Activated naive CD8-positive, alpha-beta T cell treated with anti-CD3 and anti-CD28 coated beads for 36 hours (primary cell): ENCODE results near the gene KCNQ1. TPM values are rescaled to one million over a fixed set of nuclear protein-coding genes. Genes with fewer than 3 reads are reported as not detected.

Experiments used
- DNase-seq: peaks from one replicate; pipeline ENCODE4 v3.0.0; 2021
- H3K27ac Mint-ChIP-seq: one replicate; pipeline ENCODE4 v1.8.0; 2022; ENCODE audit warnings: mild to moderate bottlenecking, moderate library complexity, mixed read lengths
- H3K27me3 Mint-ChIP-seq: one replicate; pipeline ENCODE4 v1.8.0; 2022; ENCODE audit warnings: mild to moderate bottlenecking, mixed read lengths
- H3K36me3 Mint-ChIP-seq: one replicate; pipeline ENCODE4 v1.8.0; 2021; ENCODE audit warnings: mild to moderate bottlenecking, mixed read lengths
- H3K4me1 Mint-ChIP-seq: one replicate; pipeline ENCODE4 v1.8.0; 2021; ENCODE audit warnings: mixed read lengths
- H3K4me3 Mint-ChIP-seq: one replicate; pipeline ENCODE4 v1.8.0; 2022; ENCODE audit warnings: mild to moderate bottlenecking, moderate library complexity, mixed read lengths
- H3K9me3 Mint-ChIP-seq: one replicate; pipeline ENCODE4 v1.8.0; 2022; ENCODE audit warnings: mixed read lengths
- total RNA-seq, 2 experiments: library from RNA; stranded (reverse); gene quantifications; one replicate each; pipeline ENCODE4 v1.2.3, GENCODE V29; 2021

KCNQ1 gene
- total RNA-seq, 2 experiments from 2014 or later, result 6.7 to 9.6 TPM

- Mint-ChIP-seq H3K4me3 (no peak overlapping the region), H3K36me3 (peaks cover 7% of the 10 kb centered on the region), H3K27me3 (no peaks in the 10 kb centered on the region), H3K4me1 (no peaks in the 10 kb centered on the region), H3K9me3 (peaks cover 1% of the 10 kb centered on the region), H3K27ac (no peak overlapping the region)
- DNase-seq, result no peak
These were observed 317.6 kb downstream of the KCNQ1 start for GRCh38 chr11:2762451-2762850.

- no peak overlapping the region for H3K27ac Mint-ChIP-seq
- no peaks in the 10 kb centered on the region for H3K4me1 Mint-ChIP-seq
- DNase-seq, result no peak
- no peaks in the 10 kb centered on the region for H3K27me3 Mint-ChIP-seq
- no peak overlapping the region for H3K4me3 Mint-ChIP-seq
- peaks cover 7% of the 10 kb centered on the region for H3K36me3 Mint-ChIP-seq
- H3K9me3 Mint-ChIP-seq, result peaks cover 1% of the 10 kb centered on the region
These were observed 319.2 kb downstream of the KCNQ1 start for GRCh38 chr11:2763984-2764383.

- peaks cover 7% of the 10 kb centered on the region for H3K36me3 Mint-ChIP-seq
- H3K27ac Mint-ChIP-seq, result no peak overlapping the region
- no peak overlapping the region for H3K4me3 Mint-ChIP-seq
- no peaks in the 10 kb centered on the region for H3K4me1 Mint-ChIP-seq
- H3K27me3 Mint-ChIP-seq, result no peaks in the 10 kb centered on the region
- DNase-seq, result no peak
- peaks cover 1% of the 10 kb centered on the region for H3K9me3 Mint-ChIP-seq
These were observed 320.7 kb downstream of the KCNQ1 start for GRCh38 chr11:2765491-2765890.

- no peaks in the 10 kb centered on the region for H3K4me1 Mint-ChIP-seq
- no peak overlapping the region for H3K27ac Mint-ChIP-seq
- peaks cover 7% of the 10 kb centered on the region for H3K36me3 Mint-ChIP-seq
- no peaks in the 10 kb centered on the region for H3K27me3 Mint-ChIP-seq
- no peak overlapping the region for H3K4me3 Mint-ChIP-seq
- DNase-seq, result no peak
- peaks cover 1% of the 10 kb centered on the region for H3K9me3 Mint-ChIP-seq
These were observed 321.4 kb downstream of the KCNQ1 start for GRCh38 chr11:2766166-2766565.

GRCh38 chr11:2767071-2767470, 322.3 kb downstream of the KCNQ1 start:
- Mint-ChIP-seq H3K4me1 (no peaks in the 10 kb centered on the region), H3K27ac (no peak overlapping the region), H3K4me3 (no peak overlapping the region), H3K27me3 (no peaks in the 10 kb centered on the region), H3K36me3 (peaks cover 7% of the 10 kb centered on the region), H3K9me3 (peaks cover 1% of the 10 kb centered on the region)
- DNase-seq, result no peak

GRCh38 chr11:2767801-2768200, 323.0 kb downstream of the KCNQ1 start:
- H3K27me3 Mint-ChIP-seq, result no peaks in the 10 kb centered on the region
- no peak overlapping the region for H3K4me3 Mint-ChIP-seq
- peaks cover 7% of the 10 kb centered on the region for H3K36me3 Mint-ChIP-seq
- no peak for DNase-seq
- H3K4me1 Mint-ChIP-seq, result peaks cover 6% of the 10 kb centered on the region
- H3K27ac Mint-ChIP-seq, result no peak overlapping the region
- H3K9me3 Mint-ChIP-seq, result peaks cover 1% of the 10 kb centered on the region

GRCh38 chr11:2768471-2769408, 323.9 kb downstream of the KCNQ1 start:
- Mint-ChIP-seq H3K4me3 (no peak overlapping the region), H3K27ac (no peak overlapping the region), H3K4me1 (peaks cover 12% of the 10 kb centered on the region), H3K27me3 (no peaks in the 10 kb centered on the region), H3K36me3 (peaks cover 7% of the 10 kb centered on the region), H3K9me3 (peaks cover 1% of the 10 kb centered on the region)
- DNase-seq, result no peak

GRCh38 chr11:2769409-2770095, 324.7 kb downstream of the KCNQ1 start:
- no peak for DNase-seq
- Mint-ChIP-seq H3K4me3 (no peak overlapping the region), H3K27ac (no peak overlapping the region), H3K4me1 (peaks cover 18% of the 10 kb centered on the region), H3K36me3 (peaks cover 3% of the 10 kb centered on the region), H3K27me3 (no peaks in the 10 kb centered on the region), H3K9me3 (peaks cover 1% of the 10 kb centered on the region)

- no peak for DNase-seq
- H3K9me3 Mint-ChIP-seq, result peaks cover 1% of the 10 kb centered on the region
- no peaks in the 10 kb centered on the region for H3K27me3 Mint-ChIP-seq
- no peak overlapping the region for H3K4me3 Mint-ChIP-seq
- no peak overlapping the region for H3K27ac Mint-ChIP-seq
- H3K4me1 Mint-ChIP-seq, result peaks cover 22% of the 10 kb centered on the region
- peaks cover 3% of the 10 kb centered on the region for H3K36me3 Mint-ChIP-seq
These were observed 325.4 kb downstream of the KCNQ1 start for GRCh38 chr11:2770096-2770751.

- H3K4me3 Mint-ChIP-seq, result no peak overlapping the region
These were observed 326.0 kb downstream of the KCNQ1 start for GRCh38 chr11:2770761-2771301.

GRCh38 chr11:2771758-2772466, 327.1 kb downstream of the KCNQ1 start:
- no peak for DNase-seq
- H3K4me3 Mint-ChIP-seq, result no peak overlapping the region
- no peaks in the 10 kb centered on the region for H3K36me3 Mint-ChIP-seq

More at GRCh38 chr11:2770761-2771301, 326.0 kb downstream of the KCNQ1 start:
- H3K27ac Mint-ChIP-seq, result no peak overlapping the region
- H3K27me3 Mint-ChIP-seq, result no peaks in the 10 kb centered on the region
- no peak for DNase-seq
- peaks cover 2% of the 10 kb centered on the region for H3K36me3 Mint-ChIP-seq
- peaks cover under 1% of the 10 kb centered on the region for H3K9me3 Mint-ChIP-seq
- H3K4me1 Mint-ChIP-seq, result peaks cover 22% of the 10 kb centered on the region

GRCh38 chr11:2772544-2773031, 327.8 kb downstream of the KCNQ1 start:
- Mint-ChIP-seq H3K36me3 (no peaks in the 10 kb centered on the region), H3K9me3 (no peaks in the 10 kb centered on the region), H3K27ac (no peak overlapping the region), H3K4me1 (peaks cover 22% of the 10 kb centered on the region), H3K27me3 (no peaks in the 10 kb centered on the region), H3K4me3 (no peak overlapping the region)
- peak; percentile 57 for DNase-seq

More at GRCh38 chr11:2771758-2772466, 327.1 kb downstream of the KCNQ1 start:
- Mint-ChIP-seq H3K4me1 (peaks cover 22% of the 10 kb centered on the region), H3K27me3 (no peaks in the 10 kb centered on the region), H3K9me3 (no peaks in the 10 kb centered on the region), H3K27ac (no peak overlapping the region)

GRCh38 chr11:2774173-2775082, 329.6 kb downstream of the KCNQ1 start:
- H3K27me3 Mint-ChIP-seq, result no peaks in the 10 kb centered on the region

More at GRCh38 chr11:2774173-2775082, 329.6 kb downstream of the KCNQ1 start:
- Mint-ChIP-seq H3K9me3 (no peaks in the 10 kb centered on the region), H3K27ac (no peak overlapping the region), H3K36me3 (no peaks in the 10 kb centered on the region), H3K4me3 (no peak overlapping the region), H3K4me1 (peaks cover 22% of the 10 kb centered on the region)
- no peak for DNase-seq
